ENCODE measurements around the gene CD7. TPM values are rescaled to one million over a fixed set of nuclear protein-coding genes. Genes with fewer than 3 reads are reported as not detected.

The CD7 gene
- total and polyA plus RNA-seq, 9 of the 15 experiments (the other 6 are each of a cell fraction or from before 2014, with no cell fraction given), result 0.21 to 0.35 TPM; not detected in 7

- TF ChIP-seq JUN (IDR thresholded peaks at IDR 0.05; ENCODE audit: borderline replicate concordance, low read depth, low read length) (peak; percentile 47; the same call in 1 of the 2 replicates), JUN (CRISPR knock-in tag; IDR thresholded peaks at IDR 0.05; ENCODE audit: borderline replicate concordance) (no peak), ARID4B (CRISPR knock-in tag; IDR thresholded peaks at IDR 0.05) (no peak), ELF4 (CRISPR knock-in tag; IDR thresholded peaks at IDR 0.05) (peak; percentile 14; the same call in 1 of the 2 replicates), ZNF766 (CRISPR knock-in tag; conservative IDR thresholded peaks at IDR 0.05) (0 out of 2 replicates have a peak, but pooled peaks have one; percentile 54), CHAMP1 (IDR thresholded peaks at IDR 0.05) (no peak), MTA2 (IDR thresholded peaks at IDR 0.05; ENCODE audit: low read depth) (no peak), DACH1 (IDR thresholded peaks at IDR 0.05; ENCODE audit: partially characterized antibody) (no peak), NR2C2 (CRISPR knock-in tag; IDR thresholded peaks at IDR 0.05) (0 out of 2 replicates have a peak, but pooled peaks have one; percentile 39), NR2C2 (tag; IDR thresholded peaks at IDR 0.05) (no peak; the same call in 1 of the 2 replicates), ETV5 (CRISPR knock-in tag; IDR thresholded peaks at IDR 0.05; ENCODE audit: low read depth) (no peak; the same call in 1 of the 2 replicates), NFIC (IDR thresholded peaks at IDR 0.05) (peak; percentile 57; the same call in 1 of the 2 replicates), RBM25 (IDR thresholded peaks at IDR 0.05; ENCODE audit: low read depth, low read length, severe bottlenecking) (peak; percentile 62), CHD1 (IDR thresholded peaks at IDR 0.05; ENCODE audit: low read length) (peak; percentile 95), ZNF778 (CRISPR knock-in tag; IDR thresholded peaks at IDR 0.05) (no peak), EWSR1 (IDR thresholded peaks at IDR 0.05; ENCODE audit: borderline replicate concordance, low read depth, partially characterized antibody) (no peak), TAF7 (tag; IDR thresholded peaks at IDR 0.05) (peak; percentile 41; the same call in 1 of the 2 replicates), PURB (CRISPR knock-in tag; IDR thresholded peaks at IDR 0.05; ENCODE audit: low read depth) (no peak), SMARCB1 (IDR thresholded peaks at IDR 0.05; ENCODE audit: insufficient read length, low read depth) (no peak), FOXO4 (CRISPR knock-in tag; IDR thresholded peaks at IDR 0.05) (no peak)
These were observed 24.9 kb downstream of the CD7 start (continued) for GRCh38 chr17:82292251-82293154.

Measured in K562 (cell line).